PC-3 (cell line): Measurements from ENCODE around the gene EPHB1. TPM values are rescaled to one million over a fixed set of nuclear protein-coding genes. Genes with fewer than 3 reads are reported as not detected.

Source experiments
- ATAC-seq: fragments of 200-7000 bp; cut with Tn5 transposase; 2 replicates; pipeline ENCODE4 v1.9.1; 2020; ENCODE audit warnings: mild to moderate bottlenecking, moderate library complexity
- BruUV-seq: library from RNA; stranded (reverse); fragments of 400-500 nt; replicated peaks from 2 replicates; lab custom pipeline; 2021; lab: Mats Ljungman, UMichigan
- CTCF ChIA-PET: fragments of 300-600 bp; sonication (Branson Sonifier 250); formaldehyde crosslinking; loops from one replicate; lab custom pipeline; 2022; ENCODE audit warnings: antibody characterized with exemption; lab: Charles Lee
- POLR2A ChIA-PET: fragments of 300-600 bp; sonication (Branson Sonifier 250); formaldehyde crosslinking; loops from one replicate; lab custom pipeline; 2022; ENCODE audit warnings: antibody characterized with exemption; ENCODE audit not compliant: unreplicated experiment; lab: Charles Lee
- DNase-seq: peaks from one replicate; pipeline ENCODE4 v3.0.0-alpha.2; 2015
- H2AFZ ChIP-seq: fragments of 300-600 bp; sonication (generic); 2 replicates; pipeline ENCODE4 v1.6.0; 2016; ENCODE audit warnings: antibody characterized with exemption, low read length
- H3F3A ChIP-seq: fragments of 300-600 bp; sonication (generic); one replicate; pipeline ENCODE4 v1.6.0; 2017; ENCODE audit warnings: antibody characterized with exemption, low read length, control low read depth, mild to moderate bottlenecking; ENCODE audit not compliant: unreplicated experiment
- H3K27ac ChIP-seq: fragments of 300-600 bp; sonication (generic); 2 replicates; pipeline ENCODE4 v1.5.1; 2016; ENCODE audit warnings: mild to moderate bottlenecking, low read length
- H3K27me3 ChIP-seq: fragments of 300-600 bp; sonication (generic); 2 replicates; pipeline ENCODE4 v1.6.1; 2016; ENCODE audit warnings: low read length, mixed read lengths
- H3K36me3 ChIP-seq: fragments of 300-600 bp; sonication (generic); 2 replicates; pipeline ENCODE4 v1.6.1; 2016; ENCODE audit warnings: low read depth, mixed run types, low read length, mixed read lengths
- H3K4me1 ChIP-seq: fragments of 300-600 bp; sonication (generic); 2 replicates; pipeline ENCODE4 v1.5.1; 2016; ENCODE audit warnings: low read length; ENCODE audit not compliant: insufficient read depth
- H3K4me2 ChIP-seq: fragments of 300-600 bp; sonication (generic); 2 replicates; pipeline ENCODE4 v1.6.0; 2016; ENCODE audit warnings: low read length
- H3K4me3 ChIP-seq: fragments of 300-600 bp; sonication (generic); 2 replicates; pipeline ENCODE4 v1.5.1; 2016; ENCODE audit warnings: mild to moderate bottlenecking, low read length, mixed read lengths
- H3K79me2 ChIP-seq: fragments of 300-600 bp; sonication (generic); 2 replicates; pipeline ENCODE4 v1.6.1; 2017; ENCODE audit warnings: low read length, mixed read lengths
- H3K9ac ChIP-seq: fragments of 300-600 bp; sonication (generic); 2 replicates; pipeline ENCODE4 v1.6.0; 2016; ENCODE audit warnings: mild to moderate bottlenecking, low read length
- H3K9me2 ChIP-seq: fragments of 300-600 bp; sonication (generic); replicated peaks from 2 replicates; pipeline ENCODE4 v1.6.1; 2016; ENCODE audit warnings: mixed run types, low read length, mixed read lengths
- H3K9me3 ChIP-seq: fragments of 300-600 bp; sonication (generic); 2 replicates; pipeline ENCODE4 v1.6.1; 2016; ENCODE audit warnings: low read length, mixed read lengths
- H4K20me1 ChIP-seq: fragments of 300-600 bp; sonication (generic); 2 replicates; pipeline ENCODE4 v1.6.1; 2016; ENCODE audit warnings: low read length, mixed read lengths
- CTCF ChIP-seq: fragments of 300-600 bp; sonication (generic); conservative IDR thresholded peaks from 2 replicates; pipeline ENCODE4 v1.5.1; 2017; ENCODE audit warnings: antibody characterized with exemption, low read depth, mild to moderate bottlenecking, low read length
- EZH2 ChIP-seq: fragments of 300-600 bp; sonication (generic); IDR thresholded peaks from one replicate; pipeline ENCODE4 v1.6.1; 2017; ENCODE audit warnings: antibody characterized with exemption, mild to moderate bottlenecking, low read length; ENCODE audit not compliant: unreplicated experiment
- EZH2phosphoT487 ChIP-seq: fragments of 300-600 bp; sonication (generic); IDR thresholded peaks from 2 replicates; pipeline ENCODE4 v1.6.1; 2018; ENCODE audit warnings: mild to moderate bottlenecking, antibody characterized with exemption, low read length, borderline replicate concordance
- intact Hi-C: fragments of 100-400 bp; cut with micrococcal nuclease; formaldehyde crosslinking; loops from 2 replicates; pipeline ENCODE4 v1.9.0; 2023
- total RNA-seq: library from RNA; depleted of rRNA; stranded (reverse); fragments of >200 nt; gene quantifications from 2 replicates; pipeline ENCODE4 v1.2.3, GENCODE V29; 2014

The EPHB1 gene
- total RNA-seq, 1 experiment from 2014 or later = 0.69 TPM

GRCh38 chr3:134858441-134859035, 63.5 kb downstream of the EPHB1 start:
- ChIA-PET POLR2A (no interaction called here), CTCF (no interaction called here)
- DNase-seq (no peak), ATAC-seq (no peak)
- Histone ChIP-seq H3K36me3 (no peaks in the 10 kb centered on the region), H3K27ac (no peak overlapping the region), H3K9me2 (no peaks in the 10 kb centered on the region), H2AFZ (no peak overlapping the region), H4K20me1 (no peaks in the 10 kb centered on the region), H3K79me2 (no peaks in the 10 kb centered on the region), H3K4me2 (no peak overlapping the region), H3K27me3 (no peaks in the 10 kb centered on the region), H3K9me3 (no peaks in the 10 kb centered on the region), H3F3A (no peaks in the 10 kb centered on the region), H3K9ac (no peak overlapping the region), H3K4me3 (no peak overlapping the region), H3K4me1 (no peaks in the 10 kb centered on the region)
- BruUV-seq = no TSS peak
- TF ChIP-seq EZH2 (no peak), CTCF (no peak), EZH2phosphoT487 (no peak)
- intact Hi-C loops = no loop called here

GRCh38 chr3:134859341-134859740, 64.3 kb downstream of the EPHB1 start:
- Histone ChIP-seq H3K27ac (no peak overlapping the region), H3K36me3 (no peaks in the 10 kb centered on the region), H3K4me3 (no peak overlapping the region), H3K9ac (no peak overlapping the region), H3F3A (no peaks in the 10 kb centered on the region), H3K9me2 (no peaks in the 10 kb centered on the region), H4K20me1 (no peaks in the 10 kb centered on the region), H3K9me3 (no peaks in the 10 kb centered on the region), H3K79me2 (no peaks in the 10 kb centered on the region), H3K27me3 (no peaks in the 10 kb centered on the region; the same call in 1 of the 2 replicates), H3K4me1 (no peaks in the 10 kb centered on the region), H3K4me2 (no peak overlapping the region), H2AFZ (no peak overlapping the region)
- intact Hi-C loops = no loop called here
- no peak for TF ChIP-seq EZH2phosphoT487
- no peak for TF ChIP-seq EZH2
- TF ChIP-seq CTCF = no peak
- BruUV-seq = no TSS peak
- POLR2A ChIA-PET = no interaction called here
- CTCF ChIA-PET = no interaction called here
- DNase-seq (no peak), ATAC-seq (no peak)

GRCh38 chr3:134860141-134860540, 65.1 kb downstream of the EPHB1 start:
- Histone ChIP-seq H3F3A (no peaks in the 10 kb centered on the region), H3K4me2 (no peak overlapping the region), H3K9ac (no peak overlapping the region), H2AFZ (no peak overlapping the region), H4K20me1 (no peaks in the 10 kb centered on the region), H3K27me3 (no peaks in the 10 kb centered on the region; the same call in 1 of the 2 replicates), H3K4me3 (no peak overlapping the region), H3K4me1 (no peaks in the 10 kb centered on the region), H3K9me3 (no peaks in the 10 kb centered on the region), H3K9me2 (no peaks in the 10 kb centered on the region), H3K36me3 (no peaks in the 10 kb centered on the region), H3K79me2 (no peaks in the 10 kb centered on the region), H3K27ac (no peak overlapping the region)
- TF ChIP-seq EZH2 = no peak
- no peak for TF ChIP-seq EZH2phosphoT487
- TF ChIP-seq CTCF = no peak
- ATAC-seq = no peak
- intact Hi-C loops = no loop called here
- no TSS peak for BruUV-seq
- POLR2A ChIA-PET = no interaction called here
- DNase-seq = no peak
- CTCF ChIA-PET = no interaction called here
